Natural killer cell (primary cell): ENCODE measurements around the gene DCAF16. TPM values are rescaled to one million over a fixed set of nuclear protein-coding genes. Genes with fewer than 3 reads are reported as not detected.

ENCODE experiments used
- ATAC-seq, 3 donors: fragments of 150-1000 bp in 2 of 3; fragments of 200-7000 bp in 1 of 3; cut with Tn5 transposase; 1 replicate in 1 of 3; 2 replicates in 2 of 3; pipeline ENCODE4 v1.10.0; 2021; ENCODE audit warnings: mild to moderate bottlenecking in 2 of 3, moderate library complexity in 2 of 3
- DNase-seq, 2 donors: peaks; one replicate each; pipeline versions ENCODE4 v3.0.0 to v3.0.0-alpha.2; 2013 to 2021; ENCODE audit warnings: mixed read lengths in 1 of 2
- H3K27ac ChIP-seq: one replicate; pipeline ENCODE4 v1.5.1; 2013; ENCODE audit warnings: mild to moderate bottlenecking, low read length
- H3K27me3 ChIP-seq: one replicate; pipeline ENCODE4 v1.6.1; 2013; ENCODE audit warnings: low read length; ENCODE audit not compliant: control insufficient read depth, insufficient read depth
- H3K36me3 ChIP-seq: one replicate; pipeline ENCODE4 v1.6.1; 2013; ENCODE audit warnings: low read length; ENCODE audit not compliant: control insufficient read depth, insufficient read depth
- H3K4me1 ChIP-seq: one replicate; pipeline ENCODE4 v1.6.1; 2013; ENCODE audit warnings: low read length; ENCODE audit not compliant: control insufficient read depth, insufficient read depth
- H3K4me3 ChIP-seq: one replicate; pipeline ENCODE4 v1.5.1; 2013; ENCODE audit warnings: low read length
- H3K9me3 ChIP-seq: one replicate; pipeline ENCODE4 v1.6.1; 2013; ENCODE audit warnings: low read length; ENCODE audit not compliant: control insufficient read depth, insufficient read depth
- H3K27ac Mint-ChIP-seq, 2 donors: one replicate each; pipeline ENCODE4 v1.8.0; 2022; ENCODE audit warnings: mild to moderate bottlenecking in 2 of 2, mixed read lengths in 2 of 2, moderate library complexity in 1 of 2
- H3K27me3 Mint-ChIP-seq, 2 donors: one replicate each; pipeline ENCODE4 v1.8.0; 2022; ENCODE audit warnings: low read depth in 2 of 2, mixed read lengths in 2 of 2
- H3K36me3 Mint-ChIP-seq: one replicate; pipeline ENCODE4 v1.8.0; 2022; ENCODE audit warnings: mixed read lengths
- H3K4me1 Mint-ChIP-seq, 2 donors: one replicate each; pipeline ENCODE4 v1.8.0; 2022; ENCODE audit warnings: mixed read lengths in 2 of 2
- H3K4me3 Mint-ChIP-seq: one replicate; pipeline ENCODE4 v1.8.0; 2022; ENCODE audit warnings: mild to moderate bottlenecking, moderate library complexity, mixed read lengths
- H3K9me3 Mint-ChIP-seq, 2 donors: one replicate each; pipeline ENCODE4 v1.8.0; 2022; ENCODE audit warnings: mixed read lengths in 2 of 2
- CTCF ChIP-seq: fragments of 200-600 bp; IDR thresholded peaks from one replicate; pipeline ENCODE4 v1.8.0; 2022; ENCODE audit warnings: antibody characterized with exemption
- WGBS: methylation state at CpG from one replicate; pipeline ENCODE4 v1.1.7; 2013; ENCODE audit warnings: missing lambda C conversion rate; ENCODE audit not compliant: insufficient coverage; 5-methylcytosine and 5-hydroxymethylcytosine counted together
- intact Hi-C: fragments of 100-400 bp; cut with micrococcal nuclease; formaldehyde crosslinking; loops from one replicate; pipeline ENCODE4 v1.14.2; 2022
- total RNA-seq, 4 donors: library from RNA; stranded (reverse); fragments of 120-200 nt in 1 of 4; gene quantifications; one replicate each; pipeline versions ENCODE4 v1.2.3 to v1.2.4, GENCODE V29; 2013 to 2022

The DCAF16 gene
- total RNA-seq, 3 donors from 2014 or later (not counting 1 experiment from before 2014, with no cell fraction given): 73.9 to 93.8 (median 90.3) TPM

- DNase-seq (no peak), ATAC-seq (no peak)
- Histone ChIP-seq H3K4me1 (no peaks in the 10 kb centered on the region), H3K9me3 (no peaks in the 10 kb centered on the region), H3K27ac (no peak overlapping the region), H3K27me3 (no peaks in the 10 kb centered on the region), H3K4me3 (no peak overlapping the region), H3K36me3 (no peaks in the 10 kb centered on the region)
- Mint-ChIP-seq H3K4me1 (no peaks in the 10 kb centered on the region), H3K27ac (no peak overlapping the region), H3K27me3 (peaks cover 14 to 26% of the 10 kb centered on the region in 2 donors), H3K36me3 (no peaks in the 10 kb centered on the region), H3K4me3 (no peak overlapping the region), H3K9me3 (no peaks in the 10 kb centered on the region)
- intact Hi-C loops: no loop called here
- TF ChIP-seq CTCF: no peak
- WGBS: 100% methylated on average over 2 of the region's 2 CpGs
These were observed 56.9 kb downstream of the DCAF16 start for GRCh38 chr4:17753646-17754045.

Other genes starting within 250 kb of the DCAF16 start
- gene LAP3, start 233.6 kb downstream of the DCAF16 start, total RNA-seq: 10 to 100 TPM; 68.2 to 76.1 (median 71.6) TPM
- 10 to 100 TPM; 44.8 to 63.3 (median 51.1) TPM for gene MED28, start 196.1 kb downstream of the DCAF16 start, total RNA-seq
- gene FAM184B, start 29.1 kb downstream of the DCAF16 start, total RNA-seq: under 1 TPM in 1 of 3 donors, not detected in 2; 0.05 TPM
- 1 to 10 TPM; 1.3 to 1.8 (median 1.6) TPM for gene NCAPG, start 222 bp upstream of the DCAF16 start, total RNA-seq
- 10 to 100 TPM; 19.9 to 28.4 (median 26.4) TPM for gene LCORL, start 211.0 kb upstream of the DCAF16 start, total RNA-seq